Osteoblast (primary cell): ENCODE data around the gene SLC7A1. TPM values are rescaled to one million over a fixed set of nuclear protein-coding genes. Genes with fewer than 3 reads are reported as not detected.

ENCODE experiments used
- DNase-seq: peaks from one replicate; pipeline ENCODE4 v3.0.0; 2011; ENCODE audit warnings: low spot score, mixed read lengths; ENCODE audit not compliant: insufficient read length; ENCODE audit errors: missing footprints
- H2AFZ ChIP-seq: 2 replicates; pipeline ENCODE4 v1.6.0; 2011; ENCODE audit warnings: mild to moderate bottlenecking, low read length
- H3K27ac ChIP-seq: 2 replicates; pipeline ENCODE4 v1.5.1; 2011; ENCODE audit warnings: mild to moderate bottlenecking, low read depth, low read length, moderate library complexity
- H3K27me3 ChIP-seq: 2 replicates; pipeline ENCODE4 v1.6.0; 2012; ENCODE audit warnings: mild to moderate bottlenecking, control low read depth, inconsistent platforms, low read length, moderate library complexity; ENCODE audit not compliant: insufficient read depth
- H3K36me3 ChIP-seq: 2 replicates; pipeline ENCODE4 v1.5.1; 2011; ENCODE audit warnings: mild to moderate bottlenecking, low read length, control low read depth, moderate library complexity; ENCODE audit not compliant: insufficient read depth
- H3K4me1 ChIP-seq: 2 replicates; pipeline ENCODE4 v1.5.1; 2011; ENCODE audit warnings: mild to moderate bottlenecking, low read length, control low read depth, moderate library complexity; ENCODE audit not compliant: insufficient read depth
- H3K4me2 ChIP-seq: 2 replicates; pipeline ENCODE4 v1.6.0; 2011; ENCODE audit warnings: mild to moderate bottlenecking, low read length; ENCODE audit not compliant: insufficient read depth
- H3K4me3 ChIP-seq: fragments of 200-600 bp; sonication (generic); 3 replicates; pipeline ENCODE4 v1.5.1; 2012; ENCODE audit warnings: mild to moderate bottlenecking, low read length, inconsistent platforms; ENCODE audit not compliant: insufficient read depth
- H3K79me2 ChIP-seq: 2 replicates; pipeline ENCODE4 v1.6.0; 2012; ENCODE audit warnings: mild to moderate bottlenecking, low read length, control low read depth, inconsistent platforms; ENCODE audit not compliant: insufficient read depth
- H3K9me3 ChIP-seq: 2 replicates; pipeline ENCODE4 v1.5.1; 2011; ENCODE audit warnings: low read depth, low read length, control low read depth
- H4K20me1 ChIP-seq: 2 replicates; pipeline ENCODE4 v1.6.0; 2012; ENCODE audit warnings: mild to moderate bottlenecking, low read length, control low read depth; ENCODE audit not compliant: insufficient read depth
- total RNA-seq: library from RNA; depleted of rRNA; stranded (reverse); fragments of >200 nt; gene quantifications from 2 replicates; pipeline ENCODE4 v1.2.3, GENCODE V29; 2012
- TF ChIP-seq, protein P1 (sequence below): IDR thresholded peaks from 2 replicates; pipeline ENCODE4 v1.5.1; 2011; ENCODE audit warnings: mild to moderate bottlenecking, low read depth, low read length, moderate library complexity; ENCODE audit errors: extremely low read depth

Gene SLC7A1
- total RNA-seq, 1 donor, result 25.7 TPM

DNA sequence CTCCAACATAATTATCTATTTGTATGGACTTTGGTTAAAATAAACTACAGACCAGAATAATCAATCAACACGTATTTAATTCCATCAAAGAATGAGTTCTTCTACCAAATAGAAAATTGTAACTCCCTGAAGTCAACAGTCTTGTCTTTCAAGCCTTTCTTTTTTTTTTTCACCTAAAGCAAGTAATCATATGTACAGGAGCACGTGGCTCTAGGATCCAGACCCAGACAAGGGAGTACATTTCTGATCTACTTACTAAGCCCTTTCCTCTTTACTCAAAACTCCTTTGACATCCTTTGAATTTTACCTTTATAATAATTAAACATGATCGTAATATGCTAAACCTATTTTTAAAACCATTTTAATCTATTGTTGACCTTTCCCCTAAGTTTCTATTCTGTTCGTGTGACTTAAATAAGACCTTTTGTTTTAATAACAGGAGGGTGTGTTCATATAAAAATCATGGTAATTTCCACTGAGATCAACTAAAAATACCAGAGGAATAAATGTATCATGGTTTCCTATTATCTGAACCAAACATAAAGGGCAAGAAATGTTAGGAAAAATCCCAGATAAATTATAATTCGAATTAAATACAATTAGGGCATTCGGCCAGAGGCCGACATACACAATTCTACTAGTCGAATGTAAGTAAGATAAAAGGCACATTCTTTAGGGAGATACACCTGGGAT is 1.7 kb downstream of the SLC7A1 start:
- H4K20me1 ChIP-seq, result peaks cover 34% of the 10 kb centered on the region
- DNase-seq, result peak; percentile 76
- H2AFZ ChIP-seq, result no peak overlapping the region
- TF ChIP-seq, protein P1, sequence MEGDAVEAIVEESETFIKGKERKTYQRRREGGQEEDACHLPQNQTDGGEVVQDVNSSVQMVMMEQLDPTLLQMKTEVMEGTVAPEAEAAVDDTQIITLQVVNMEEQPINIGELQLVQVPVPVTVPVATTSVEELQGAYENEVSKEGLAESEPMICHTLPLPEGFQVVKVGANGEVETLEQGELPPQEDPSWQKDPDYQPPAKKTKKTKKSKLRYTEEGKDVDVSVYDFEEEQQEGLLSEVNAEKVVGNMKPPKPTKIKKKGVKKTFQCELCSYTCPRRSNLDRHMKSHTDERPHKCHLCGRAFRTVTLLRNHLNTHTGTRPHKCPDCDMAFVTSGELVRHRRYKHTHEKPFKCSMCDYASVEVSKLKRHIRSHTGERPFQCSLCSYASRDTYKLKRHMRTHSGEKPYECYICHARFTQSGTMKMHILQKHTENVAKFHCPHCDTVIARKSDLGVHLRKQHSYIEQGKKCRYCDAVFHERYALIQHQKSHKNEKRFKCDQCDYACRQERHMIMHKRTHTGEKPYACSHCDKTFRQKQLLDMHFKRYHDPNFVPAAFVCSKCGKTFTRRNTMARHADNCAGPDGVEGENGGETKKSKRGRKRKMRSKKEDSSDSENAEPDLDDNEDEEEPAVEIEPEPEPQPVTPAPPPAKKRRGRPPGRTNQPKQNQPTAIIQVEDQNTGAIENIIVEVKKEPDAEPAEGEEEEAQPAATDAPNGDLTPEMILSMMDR, result no peak
- H3K79me2 ChIP-seq, result peaks cover 66% of the 10 kb centered on the region
- H3K4me2 ChIP-seq, result peak overlapping the region; percentile 89
- peak overlapping the region; percentile 81 for H3K4me3 ChIP-seq
- H3K27me3 ChIP-seq, result no peaks in the 10 kb centered on the region
- peak overlapping the region; percentile 97 for H3K27ac ChIP-seq
- H3K36me3 ChIP-seq, result peaks cover under 1% of the 10 kb centered on the region
- no peaks in the 10 kb centered on the region for H3K9me3 ChIP-seq
- H3K4me1 ChIP-seq, result peaks cover 37% of the 10 kb centered on the region

DNA sequence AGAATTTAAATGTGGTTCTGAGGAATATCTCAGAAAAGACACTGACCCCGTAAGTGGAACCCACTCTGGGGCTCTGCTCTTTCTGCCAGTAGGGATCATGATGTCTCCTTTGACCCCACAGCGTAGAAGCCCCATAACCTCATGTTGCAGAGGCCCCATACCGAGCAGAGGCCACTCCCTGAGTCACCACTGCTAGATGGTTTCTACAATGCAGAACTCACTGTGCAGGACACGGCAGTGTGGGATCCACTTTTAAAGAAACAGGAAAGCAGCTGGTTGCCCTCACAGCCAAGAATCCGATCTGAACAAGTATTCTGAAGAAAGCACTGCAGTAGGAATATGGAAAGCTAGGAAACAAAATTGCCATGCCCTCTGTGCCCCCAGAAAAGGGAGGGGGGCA is 4.2 kb downstream of the SLC7A1 start:
- peaks cover 90% of the 10 kb centered on the region for H3K79me2 ChIP-seq
- H3K4me1 ChIP-seq, result peaks cover 54% of the 10 kb centered on the region
- H3K4me3 ChIP-seq, result no peak overlapping the region
- H3K27me3 ChIP-seq, result no peaks in the 10 kb centered on the region
- no peak overlapping the region for H2AFZ ChIP-seq
- DNase-seq, result peak; percentile 90
- peaks cover 16% of the 10 kb centered on the region for H3K36me3 ChIP-seq
- TF ChIP-seq, protein P1, result no peak
- H3K27ac ChIP-seq, result peak overlapping the region; percentile 51
- no peaks in the 10 kb centered on the region for H3K9me3 ChIP-seq
- peak overlapping the region; percentile 53 for H3K4me2 ChIP-seq
- peaks cover 42% of the 10 kb centered on the region for H4K20me1 ChIP-seq

DNA sequence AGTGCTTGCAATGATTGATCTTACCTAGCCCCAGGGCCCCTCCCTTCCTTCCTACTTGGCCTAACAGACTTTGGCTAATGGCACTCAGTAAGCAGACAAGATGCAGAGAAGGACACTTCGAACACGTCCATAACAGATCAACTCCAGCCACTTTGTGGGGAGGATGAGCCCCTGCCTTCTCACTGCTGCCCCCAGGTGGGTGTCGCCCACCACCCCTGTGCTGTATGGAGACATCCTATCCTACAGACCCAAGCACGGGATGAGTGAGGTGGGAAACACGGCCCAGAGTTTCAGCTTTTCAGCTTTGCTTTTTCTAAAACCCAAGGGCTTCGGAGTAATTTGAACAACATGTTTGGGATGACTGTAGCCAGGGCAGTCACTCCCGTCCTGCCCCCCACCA is 5.5 kb downstream of the SLC7A1 start:
- Histone ChIP-seq H3K79me2 (peaks cover 100% of the 10 kb centered on the region), H3K27ac (peak overlapping the region; percentile 53), H3K27me3 (no peaks in the 10 kb centered on the region), H3K4me1 (peaks cover 54% of the 10 kb centered on the region), H4K20me1 (peaks cover 42% of the 10 kb centered on the region), H3K36me3 (peaks cover 16% of the 10 kb centered on the region), H3K9me3 (no peaks in the 10 kb centered on the region), H3K4me2 (no peak overlapping the region), H2AFZ (no peak overlapping the region), H3K4me3 (no peak overlapping the region)
- TF ChIP-seq, protein P1, result no peak
- no peak for DNase-seq

DNA sequence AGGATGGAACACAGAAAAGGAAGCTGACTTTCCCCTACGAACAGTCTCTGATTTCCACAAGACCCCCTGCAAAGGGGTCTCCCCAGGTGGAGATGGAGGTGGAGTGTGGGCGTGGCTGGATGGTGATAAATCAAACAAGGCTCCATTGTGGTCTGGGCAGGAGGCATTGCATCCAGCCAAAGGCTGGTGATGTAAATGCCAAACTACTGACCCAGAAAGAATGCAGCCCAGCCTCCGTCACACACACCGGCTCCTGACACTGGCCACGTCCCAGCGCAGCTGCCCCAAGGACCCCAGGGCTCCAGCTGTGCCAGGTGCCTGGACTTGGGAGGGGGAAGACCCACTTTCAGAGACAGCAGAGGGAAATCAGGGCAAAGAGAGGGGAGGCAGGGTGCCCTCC is 6.3 kb downstream of the SLC7A1 start:
- Histone ChIP-seq H3K36me3 (peaks cover 16% of the 10 kb centered on the region), H3K4me3 (no peak overlapping the region), H3K9me3 (no peaks in the 10 kb centered on the region), H3K27ac (peak overlapping the region; percentile 53), H4K20me1 (peaks cover 42% of the 10 kb centered on the region), H3K4me2 (no peak overlapping the region), H2AFZ (no peak overlapping the region), H3K27me3 (no peaks in the 10 kb centered on the region), H3K4me1 (peaks cover 54% of the 10 kb centered on the region), H3K79me2 (peaks cover 100% of the 10 kb centered on the region)
- TF ChIP-seq, protein P1, result no peak
- no peak for DNase-seq
